VCaP (cell line): Measurements from ENCODE around the gene UCP3.

ENCODE experiments used
- H3K27ac ChIP-seq: fragments of 450-650 bp; 2 replicates; pipeline ENCODE4 v1.5.1; 2017
- CTCF ChIP-seq: fragments of 450-650 bp; conservative IDR thresholded peaks from 2 replicates; pipeline ENCODE4 v1.5.1; 2017; ENCODE audit warnings: mild to moderate bottlenecking, moderate library complexity

Gene UCP3

GRCh38 chr11:73956876-73957653, 51.8 kb downstream of the UCP3 start:
- TF ChIP-seq CTCF = no peak
- H3K27ac ChIP-seq = no peak overlapping the region

DNA sequence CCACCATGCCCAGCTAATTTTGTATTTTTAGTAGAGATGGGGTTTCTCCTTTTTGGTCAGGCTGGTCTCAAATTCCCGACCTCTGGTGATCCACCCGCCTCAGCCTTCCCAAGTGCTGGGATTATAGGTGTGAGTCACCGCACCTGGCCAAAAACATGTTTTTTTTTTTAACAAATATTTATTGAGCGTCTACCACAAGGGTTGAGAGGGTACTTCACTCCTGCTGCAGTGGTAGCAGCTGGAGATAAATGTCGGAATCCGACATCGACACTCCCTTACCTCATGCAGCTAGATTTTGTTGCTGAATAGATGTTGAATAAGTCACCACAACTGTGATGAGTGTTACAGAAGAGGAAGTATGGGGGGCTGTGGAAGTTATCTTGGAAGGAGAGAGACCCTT, 57.1 kb downstream of the UCP3 start:
- H3K27ac ChIP-seq = no peak overlapping the region
- TF ChIP-seq CTCF = no peak

DNA sequence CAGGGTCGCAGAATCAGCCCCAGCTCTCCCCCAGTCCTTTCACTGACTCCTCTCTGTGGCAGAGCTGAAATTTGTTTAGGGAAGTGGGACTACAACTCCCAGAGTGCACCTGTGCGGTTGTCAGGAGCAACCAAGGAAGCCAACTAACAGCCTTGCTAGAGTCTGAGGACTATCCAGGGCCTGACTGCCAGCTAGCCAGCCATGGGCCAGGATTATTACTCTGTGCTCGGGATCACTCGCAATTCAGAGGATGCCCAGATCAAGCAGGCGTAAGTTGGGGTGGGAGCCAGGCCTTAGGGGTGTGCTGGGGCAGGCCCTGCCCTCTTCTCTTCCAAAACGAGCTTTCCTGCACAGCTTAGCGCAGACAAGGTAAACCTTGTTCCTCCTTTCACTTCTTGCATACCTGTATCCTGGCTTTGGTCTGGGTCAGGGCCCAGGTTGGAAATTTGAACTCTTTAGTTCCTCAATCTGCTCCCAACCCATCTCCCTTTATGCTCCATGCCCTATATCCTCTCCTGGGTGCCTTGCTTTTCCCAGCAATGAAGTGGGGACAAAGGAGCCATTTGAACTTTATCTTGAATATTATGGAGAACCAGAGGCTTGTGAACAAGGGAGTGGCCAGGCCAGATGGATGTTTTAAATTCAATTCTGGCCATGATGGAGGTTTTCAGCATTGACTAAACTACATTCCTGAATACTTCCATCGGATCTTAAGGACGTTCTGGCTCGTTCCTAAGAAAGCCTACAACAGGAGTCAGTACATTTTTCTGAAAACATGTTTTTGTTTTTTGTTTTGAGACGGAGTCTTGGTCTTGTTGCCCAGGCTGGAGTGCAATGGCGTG, 57.8 kb downstream of the UCP3 start, which contains the start of gene DNAJB13:
Gene DNAJB13 (plus strand): TSS at position 158 of the 842 bp plus-strand sequence. CDS start 44 bp downstream, at position 202.
- TF ChIP-seq CTCF = no peak
- no peak within 1 kb of the TSS for H3K27ac ChIP-seq
